Fibroblast of skin of scalp (primary cell): ENCODE data around the gene SLCO3A1.
"Not testable (repeated sequence)": the region's sequence is repeated elsewhere in the genome, so short reads cannot be mapped to it uniquely, and the experiment has no call there.

Experiments used
- DNase-seq: peaks from one replicate; pipeline ENCODE4 v3.0.0-alpha.2; 2013

The SLCO3A1 gene

GRCh38 chr15:92040350-92040749, 186.8 kb downstream of the SLCO3A1 start:
- DNase-seq, result no peak

- DNase-seq, result no peak
Measured at GRCh38 chr15:92041371-92041770, 187.9 kb downstream of the SLCO3A1 start.

- DNase-seq, result no peak
Measured at GRCh38 chr15:92043283-92043682, 189.8 kb downstream of the SLCO3A1 start.

GRCh38 chr15:92044203-92044909, 190.8 kb downstream of the SLCO3A1 start:
- no peak for DNase-seq

GRCh38 chr15:92047900-92048299, 194.4 kb downstream of the SLCO3A1 start:
- no peak for DNase-seq

GRCh38 chr15:92048739-92049138, 195.2 kb downstream of the SLCO3A1 start:
- no peak for DNase-seq

GRCh38 chr15:92049290-92049989, 195.9 kb downstream of the SLCO3A1 start:
- DNase-seq, result no peak

- no peak for DNase-seq
Measured at GRCh38 chr15:92050220-92050898, 196.9 kb downstream of the SLCO3A1 start.

- no peak for DNase-seq
Measured at GRCh38 chr15:92051716-92052115, 198.2 kb downstream of the SLCO3A1 start.

GRCh38 chr15:92053753-92054316, 200.3 kb downstream of the SLCO3A1 start:
- DNase-seq, result no peak

- DNase-seq, result no peak
Measured at GRCh38 chr15:92056875-92057274, 203.4 kb downstream of the SLCO3A1 start.

- no peak for DNase-seq
Measured at GRCh38 chr15:92059036-92059970, 205.8 kb downstream of the SLCO3A1 start.

GRCh38 chr15:92059971-92060311, 206.4 kb downstream of the SLCO3A1 start:
- DNase-seq, result not testable (repeated sequence)

GRCh38 chr15:92061511-92062195, 208.1 kb downstream of the SLCO3A1 start:
- DNase-seq, result no peak

GRCh38 chr15:92062505-92062904, 209.0 kb downstream of the SLCO3A1 start:
- no peak for DNase-seq

GRCh38 chr15:92068121-92068520, 214.6 kb downstream of the SLCO3A1 start:
- DNase-seq, result no peak

GRCh38 chr15:92069308-92070250, 216.1 kb downstream of the SLCO3A1 start:
- peak; percentile 81 for DNase-seq

GRCh38 chr15:92070251-92070650, 216.7 kb downstream of the SLCO3A1 start:
- DNase-seq, result not testable (repeated sequence)

GRCh38 chr15:92071045-92071634, 217.6 kb downstream of the SLCO3A1 start:
- no peak for DNase-seq
